HEK293 (cell line): ENCODE data around the gene NOS2.

Experiments used
- CTCF ChIA-PET: fragments of 350-600 bp; formaldehyde crosslinking; extraction: SDS; loops from one replicate; lab custom pipeline; 2021; ENCODE audit warnings: antibody characterized with exemption; lab: Yijun Ruan, JAX
- POLR2A ChIA-PET: fragments of 300-600 bp; formaldehyde crosslinking; extraction: SDS; loops from one replicate; lab custom pipeline; 2020; ENCODE audit warnings: antibody characterized with exemption, inconsistent platforms; lab: Yijun Ruan, JAX
- H3K27ac ChIP-seq: fragments of 200-500 bp; sonication (Bioruptor generic); 2 replicates; pipeline ENCODE4 v1.5.1; 2014; ENCODE audit warnings: low read depth, low read length, control low read depth, inconsistent platforms; ENCODE audit errors: extremely low read depth
- H3K36me3 ChIP-seq, 2 experiments: fragments of 200-500 bp in 1 of 2; sonication (Bioruptor generic) in 1 of 2; 1 replicate in 1 of 2; 2 replicates in 1 of 2; pipeline ENCODE4 v1.5.1; 2014 to 2017; ENCODE audit warnings: inconsistent platforms in 2 of 2, low read length in 2 of 2; ENCODE audit not compliant: control insufficient read depth in 2 of 2, insufficient read depth in 1 of 2
- H3K4me1 ChIP-seq: fragments of 200-500 bp; sonication (Bioruptor generic); 2 replicates; pipeline ENCODE4 v1.5.1; 2014; ENCODE audit warnings: mild to moderate bottlenecking, low read length, inconsistent platforms; ENCODE audit not compliant: control insufficient read depth, insufficient read depth
- H3K4me3 ChIP-seq: 2 replicates; pipeline ENCODE4 v1.5.1; 2011; ENCODE audit warnings: low read depth, mild to moderate bottlenecking, control low read depth, low read length, moderate library complexity
- H3K9me3 ChIP-seq: fragments of 200-500 bp; sonication (Bioruptor generic); 2 replicates; pipeline ENCODE4 v1.5.1; 2014; ENCODE audit warnings: low read depth, low read length, inconsistent platforms; ENCODE audit not compliant: control insufficient read depth, insufficient read depth
- HIC1 ChIP-seq: fragments of 450-650 bp; formaldehyde crosslinking; IDR thresholded peaks from 2 replicates; pipeline ENCODE4 v1.5.1; 2016; ENCODE audit warnings: missing biosample characterization, missing genetic modification characterization
- HOXA7 ChIP-seq: sonication (generic); formaldehyde crosslinking; IDR thresholded peaks from 2 replicates; pipeline ENCODE4 v1.8.1; 2022; ENCODE audit warnings: missing genetic modification reagents, borderline replicate concordance
- KLF17 ChIP-seq: fragments of 450-650 bp; formaldehyde crosslinking; IDR thresholded peaks from 2 replicates; pipeline ENCODE4 v1.5.1; 2016; ENCODE audit warnings: missing biosample characterization, missing genetic modification characterization
- SP7 ChIP-seq: fragments of 450-650 bp; formaldehyde crosslinking; IDR thresholded peaks from 2 replicates; pipeline ENCODE4 v1.5.1; 2016; ENCODE audit warnings: missing biosample characterization, missing genetic modification characterization
- TCF7L2 ChIP-seq: IDR thresholded peaks from 2 replicates; pipeline ENCODE4 v1.6.1; 2011; ENCODE audit warnings: low read depth, mild to moderate bottlenecking, inconsistent platforms, low read length, moderate library complexity, borderline replicate concordance
- ZBTB26 ChIP-seq: fragments of 450-650 bp; formaldehyde crosslinking; optimal IDR thresholded peaks from 2 replicates; pipeline ENCODE3; 2016; ENCODE audit warnings: missing biosample characterization, mild to moderate bottlenecking, missing genetic modification characterization
- ZFP41 ChIP-seq: fragments of 450-650 bp; formaldehyde crosslinking; IDR thresholded peaks from 2 replicates; pipeline ENCODE4 v1.5.1; 2016; ENCODE audit warnings: missing biosample characterization, missing genetic modification characterization, borderline replicate concordance
- ZIC2 ChIP-seq: fragments of 450-650 bp; formaldehyde crosslinking; IDR thresholded peaks from 2 replicates; pipeline ENCODE4 v1.5.1; 2016; ENCODE audit warnings: missing biosample characterization, missing genetic modification characterization
- ZNF366 ChIP-seq: fragments of 450-650 bp; formaldehyde crosslinking; conservative IDR thresholded peaks from 2 replicates; pipeline ENCODE4 v1.5.1; 2016; ENCODE audit warnings: missing biosample characterization, missing genetic modification characterization
- ZNF398 ChIP-seq: fragments of 450-650 bp; formaldehyde crosslinking; IDR thresholded peaks from 2 replicates; pipeline ENCODE4 v1.5.1; 2017; ENCODE audit warnings: missing biosample characterization, missing genetic modification characterization
- ZNF600 ChIP-seq: fragments of 450-650 bp; formaldehyde crosslinking; IDR thresholded peaks from 2 replicates; pipeline ENCODE4 v1.5.1; 2016; ENCODE audit warnings: missing biosample characterization, missing genetic modification characterization
- ZNF664 ChIP-seq: fragments of 450-650 bp; formaldehyde crosslinking; IDR thresholded peaks from 2 replicates; pipeline ENCODE4 v1.5.1; 2016; ENCODE audit warnings: missing biosample characterization, missing genetic modification characterization
- ZNF707 ChIP-seq: fragments of 450-650 bp; formaldehyde crosslinking; IDR thresholded peaks from 2 replicates; pipeline ENCODE4 v1.5.1; 2016; ENCODE audit warnings: missing biosample characterization, missing genetic modification characterization
- ZSCAN23 ChIP-seq: fragments of 450-650 bp; formaldehyde crosslinking; IDR thresholded peaks from 2 replicates; pipeline ENCODE4 v1.5.1; 2016; ENCODE audit warnings: missing biosample characterization, missing genetic modification characterization

The NOS2 gene

GRCh38 chr17:27798376-27798775 lies 2.0 kb downstream of the NOS2 start:
- H3K9me3 ChIP-seq: no peaks in the 10 kb centered on the region
- H3K27ac ChIP-seq: no peak overlapping the region
- TF ChIP-seq ZIC2 (tag by site-specific recombination) (peak; percentile 64), ZBTB26 (tag by site-specific recombination) (no peak), ZNF664 (tag by site-specific recombination) (no peak)
- H3K4me3 ChIP-seq: no peak overlapping the region
- ChIA-PET CTCF (interaction anchor here (0.6 to 15.4 kb wide), 5 partner anchors 42 to 164 kb away, joined by 3 to 327 read pairs (median 5); no protein-coding TSS in a partner anchor), POLR2A (no interaction called here)
- H3K36me3 ChIP-seq: no peaks in the 10 kb centered on the region
- peaks cover under 1% of the 10 kb centered on the region; the same call in 1 of the 2 replicates for H3K4me1 ChIP-seq

GRCh38 chr17:27797390-27798091 lies 2.8 kb downstream of the NOS2 start:
- H3K36me3 ChIP-seq: no peaks in the 10 kb centered on the region
- CTCF ChIA-PET: interaction anchor here (0.6 to 15.4 kb wide), 5 partner anchors 8 to 787 kb away, joined by 3 to 327 read pairs (median 4); no protein-coding TSS in a partner anchor
- no peak for TF ChIP-seq ZNF664 (tag by site-specific recombination)
- 0 out of 2 replicates have a peak, but pooled peaks have one; percentile 33 for TF ChIP-seq ZNF600
- peak; percentile 95 for TF ChIP-seq TCF7L2
- TF ChIP-seq ZSCAN23: no peak
- no peak for TF ChIP-seq HIC1 (tag by site-specific recombination)
- TF ChIP-seq HOXA7: no peak
- TF ChIP-seq ZFP41: no peak
- TF ChIP-seq SP7: peak; percentile 95
- TF ChIP-seq ZNF398 (tag by site-specific recombination): no peak
- TF ChIP-seq ZNF366 (tag by site-specific recombination): no peak
- TF ChIP-seq ZNF707 (tag by site-specific recombination): no peak
- TF ChIP-seq KLF17 (tag by site-specific recombination): 0 out of 2 replicates have a peak, but pooled peaks have one; percentile 50
- no peak overlapping the region for H3K4me3 ChIP-seq
- H3K4me1 ChIP-seq: peaks cover 3% of the 10 kb centered on the region; the same call in 1 of the 2 replicates
- no peak overlapping the region for H3K27ac ChIP-seq
- H3K9me3 ChIP-seq: no peaks in the 10 kb centered on the region
- POLR2A ChIA-PET: interaction anchor here (1.3 kb wide), 1 partner anchor 8 kb away, joined by 4 read pairs; no protein-coding TSS in a partner anchor
